Measurements from ENCODE around the gene EFR3B.
"Not testable (repeated sequence)": the region's sequence is repeated elsewhere in the genome, so short reads cannot be mapped to it uniquely, and the experiment has no call there.

The EFR3B gene

GRCh38 chr2:25000503-25001324, 41.2 kb upstream of the EFR3B start:
- no peak overlapping the region for H3K4me2 ChIP-seq (ENCODE audit: low read length)

GRCh38 chr2:25001325-25001637, 40.6 kb upstream of the EFR3B start:
- no peak for TF ChIP-seq CTCF (IDR thresholded peaks at IDR 0.05)
- no peaks in the 10 kb centered on the region for H3K9me3 ChIP-seq (ENCODE audit: control insufficient read depth, low read length)
- no peak overlapping the region for H3K4me3 ChIP-seq (ENCODE audit: low read depth, low read length)
- H2AFZ ChIP-seq = no peak overlapping the region
- no peak overlapping the region for H3K9ac ChIP-seq
- H3K4me1 ChIP-seq = peaks cover 8% of the 10 kb centered on the region
- H3K79me2 ChIP-seq = no peaks in the 10 kb centered on the region
- H3K4me2 ChIP-seq (ENCODE audit: low read length) = no peak overlapping the region
- no peak overlapping the region for H3K27ac ChIP-seq
- H3K27me3 ChIP-seq (ENCODE audit: control insufficient read depth, insufficient read depth, low read length) = no peaks in the 10 kb centered on the region
- no peaks in the 10 kb centered on the region for H3K36me3 ChIP-seq (ENCODE audit: control insufficient read depth, insufficient read depth, low read length)

More at GRCh38 chr2:25000503-25001324, 41.2 kb upstream of the EFR3B start:
- Histone ChIP-seq H2AFZ (peak overlapping the region; percentile 52), H3K27me3 (ENCODE audit: control insufficient read depth, insufficient read depth, low read length) (no peaks in the 10 kb centered on the region), H3K9me3 (ENCODE audit: control insufficient read depth, low read length) (no peaks in the 10 kb centered on the region), H3K9ac (no peak overlapping the region), H3K4me1 (peaks cover 8% of the 10 kb centered on the region), H3K79me2 (no peaks in the 10 kb centered on the region), H3K36me3 (ENCODE audit: control insufficient read depth, insufficient read depth, low read length) (no peaks in the 10 kb centered on the region), H3K27ac (no peak overlapping the region), H3K4me3 (ENCODE audit: low read depth, low read length) (no peak overlapping the region)
- no peak for TF ChIP-seq CTCF (IDR thresholded peaks at IDR 0.05)

GRCh38 chr2:25002066-25002465, 39.8 kb upstream of the EFR3B start:
- no peak overlapping the region for H2AFZ ChIP-seq
- no peaks in the 10 kb centered on the region for H3K36me3 ChIP-seq (ENCODE audit: control insufficient read depth, insufficient read depth, low read length)
- H3K27ac ChIP-seq = no peak overlapping the region
- H3K4me3 ChIP-seq (ENCODE audit: low read depth, low read length) = no peak overlapping the region
- H3K4me1 ChIP-seq = peaks cover 8% of the 10 kb centered on the region
- H3K4me2 ChIP-seq (ENCODE audit: low read length) = no peak overlapping the region
- TF ChIP-seq CTCF (IDR thresholded peaks at IDR 0.05) = no peak
- H3K27me3 ChIP-seq (ENCODE audit: control insufficient read depth, insufficient read depth, low read length) = no peaks in the 10 kb centered on the region
- H3K9me3 ChIP-seq (ENCODE audit: control insufficient read depth, low read length) = no peaks in the 10 kb centered on the region
- no peak overlapping the region for H3K9ac ChIP-seq
- H3K79me2 ChIP-seq = no peaks in the 10 kb centered on the region

GRCh38 chr2:25009954-25010353, 31.9 kb upstream of the EFR3B start:
- Histone ChIP-seq H3K4me3 (ENCODE audit: low read depth, low read length) (no peak overlapping the region), H3K27ac (no peak overlapping the region)

GRCh38 chr2:25011342-25011741, 30.5 kb upstream of the EFR3B start:
- H3K27me3 ChIP-seq (ENCODE audit: control insufficient read depth, insufficient read depth, low read length); H2AFZ ChIP-seq; H3K79me2 ChIP-seq; H3K36me3 ChIP-seq (ENCODE audit: control insufficient read depth, insufficient read depth, low read length); H3K9ac ChIP-seq; H3K4me3 ChIP-seq (ENCODE audit: low read depth, low read length); H3K27ac ChIP-seq; H3K4me1 ChIP-seq; H3K9me3 ChIP-seq (ENCODE audit: control insufficient read depth, low read length); H3K4me2 ChIP-seq (ENCODE audit: low read length): not testable (repeated sequence)

More at GRCh38 chr2:25009954-25010353, 31.9 kb upstream of the EFR3B start:
- Histone ChIP-seq H3K9ac (no peak overlapping the region), H3K79me2 (no peaks in the 10 kb centered on the region), H3K9me3 (ENCODE audit: control insufficient read depth, low read length) (no peaks in the 10 kb centered on the region), H2AFZ (no peak overlapping the region), H3K36me3 (ENCODE audit: control insufficient read depth, insufficient read depth, low read length) (no peaks in the 10 kb centered on the region), H3K4me1 (peaks cover 8% of the 10 kb centered on the region), H3K4me2 (ENCODE audit: low read length) (no peak overlapping the region), H3K27me3 (ENCODE audit: control insufficient read depth, insufficient read depth, low read length) (no peaks in the 10 kb centered on the region)
- TF ChIP-seq CTCF (IDR thresholded peaks at IDR 0.05) = no peak

Data from parathyroid adenoma (tissue), 2 donors.